NCI-H460 (cell line): ENCODE measurements around the gene FAM228B. TPM values are rescaled to one million over a fixed set of nuclear protein-coding genes. Genes with fewer than 3 reads are reported as not detected.
"Not testable (repeated sequence)": the region's sequence is repeated elsewhere in the genome, so short reads cannot be mapped to it uniquely, and the experiment has no call there.

Experiments used
- DNase-seq: peaks from one replicate; pipeline ENCODE4 v3.0.0-alpha.2; 2016; ENCODE audit warnings: low read depth; ENCODE audit errors: extremely low read depth
- total RNA-seq: library from RNA; depleted of rRNA; stranded (reverse); fragments of >200 nt; shearing (Covaris generic); gene quantifications from 2 replicates; pipeline ENCODE4 v1.2.3, GENCODE V29; 2014

FAM228B gene
- total RNA-seq, 1 experiment from 2014 or later = 2.5 TPM

GRCh38 chr2:24101992-24102391, 21.3 kb upstream of the FAM228B start:
- DNase-seq = no peak

DNA sequence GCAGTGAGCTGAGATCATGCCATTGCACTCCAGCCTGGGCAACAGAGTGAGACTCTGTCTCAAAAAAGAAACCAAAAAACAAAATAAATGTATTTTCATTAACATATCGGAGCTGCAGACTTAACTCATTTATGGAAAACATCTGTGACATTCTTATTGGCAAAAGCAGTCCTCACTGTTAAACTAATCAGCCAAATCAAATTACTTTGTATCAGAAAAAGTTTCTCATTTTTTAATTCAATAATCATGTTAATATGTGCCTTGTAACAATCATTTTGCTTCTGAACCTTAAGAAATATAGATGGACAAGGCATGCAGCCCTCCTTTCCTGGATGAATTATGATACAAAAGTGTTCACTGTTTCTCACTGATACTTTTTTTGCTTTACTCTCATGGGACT, 20.6 kb upstream of the FAM228B start:
- DNase-seq = no peak

GRCh38 chr2:24104110-24104650, 19.1 kb upstream of the FAM228B start:
- no peak for DNase-seq

DNA sequence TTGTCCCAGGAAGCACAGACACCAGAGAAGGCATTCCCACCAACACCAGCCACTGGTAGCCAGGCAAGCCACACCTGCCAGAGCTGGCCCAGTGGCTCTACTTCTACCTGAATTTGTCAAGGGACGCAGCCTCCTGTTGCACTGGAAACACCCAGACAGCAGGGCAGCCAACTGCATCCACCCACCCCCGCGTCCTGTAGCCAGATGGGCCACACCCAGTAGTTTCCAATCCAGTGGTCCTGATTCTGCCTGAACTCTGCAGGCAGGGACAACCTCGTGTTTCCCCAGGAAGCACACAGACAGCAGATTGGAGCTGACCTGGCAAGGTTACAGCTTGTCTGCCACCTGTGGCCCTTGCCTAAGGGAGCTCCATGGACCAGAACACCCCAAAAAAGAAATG, 18.4 kb upstream of the FAM228B start:
- no peak for DNase-seq

GRCh38 chr2:24105816-24106215, 17.5 kb upstream of the FAM228B start:
- DNase-seq = no peak

GRCh38 chr2:24106786-24107185, 16.5 kb upstream of the FAM228B start:
- no peak for DNase-seq

- no peak for DNase-seq
These were observed 15.9 kb upstream of the FAM228B start for GRCh38 chr2:24107336-24107735.

GRCh38 chr2:24109431-24109830, 13.8 kb upstream of the FAM228B start:
- DNase-seq = not testable (repeated sequence)

- no peak for DNase-seq
These were observed 12.5 kb upstream of the FAM228B start for GRCh38 chr2:24110660-24111303.

- DNase-seq = no peak
These were observed 11.8 kb upstream of the FAM228B start for GRCh38 chr2:24111407-24111901.

DNA sequence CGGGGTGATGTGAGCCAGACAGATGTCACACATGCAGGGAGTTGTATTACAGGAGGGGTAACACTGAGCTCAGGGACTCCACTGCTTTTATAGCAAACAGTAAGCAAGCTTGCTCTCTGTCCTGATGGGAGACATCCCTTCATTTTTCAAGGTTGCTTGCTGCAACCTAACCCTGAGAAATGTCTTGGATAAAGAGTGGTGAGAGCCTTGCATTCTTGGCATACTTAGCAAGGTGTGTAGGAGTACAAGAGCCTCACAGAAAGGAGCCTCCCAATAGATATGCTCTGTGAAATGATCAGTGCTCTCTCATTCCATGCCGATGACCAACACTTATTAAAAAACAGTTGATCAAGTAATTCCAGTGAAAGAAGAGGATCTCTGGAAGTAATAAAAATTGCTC, 8.2 kb upstream of the FAM228B start:
- no peak for DNase-seq

- DNase-seq = no peak
These were observed 5.4 kb upstream of the FAM228B start for GRCh38 chr2:24117902-24118301.

DNA sequence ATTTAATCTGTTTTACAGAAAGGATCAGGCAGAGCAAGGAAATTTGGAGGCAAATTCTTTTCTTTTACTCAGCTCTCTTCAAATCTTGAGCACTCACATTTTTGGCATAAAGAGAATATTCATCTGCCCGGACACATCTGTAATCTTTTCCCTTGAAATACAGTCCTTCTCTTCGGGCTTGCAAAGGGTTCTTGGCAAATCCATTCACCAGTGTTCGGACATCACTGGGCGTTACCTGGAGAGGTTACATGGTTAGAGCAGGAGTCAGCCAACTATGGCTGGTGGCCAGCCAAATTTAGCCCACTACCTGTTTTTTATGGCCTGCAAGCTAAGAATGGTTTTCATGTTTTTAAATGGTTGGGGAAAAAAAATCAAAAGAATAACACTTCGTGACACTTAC, 2.2 kb upstream of the FAM228B start:
- DNase-seq = no peak

- DNase-seq = no peak
These were observed 1.8 kb upstream of the FAM228B start for GRCh38 chr2:24121469-24121868.

- DNase-seq = no peak
These were observed 689 bp upstream of the FAM228B start for GRCh38 chr2:24122366-24123194.

DNA sequence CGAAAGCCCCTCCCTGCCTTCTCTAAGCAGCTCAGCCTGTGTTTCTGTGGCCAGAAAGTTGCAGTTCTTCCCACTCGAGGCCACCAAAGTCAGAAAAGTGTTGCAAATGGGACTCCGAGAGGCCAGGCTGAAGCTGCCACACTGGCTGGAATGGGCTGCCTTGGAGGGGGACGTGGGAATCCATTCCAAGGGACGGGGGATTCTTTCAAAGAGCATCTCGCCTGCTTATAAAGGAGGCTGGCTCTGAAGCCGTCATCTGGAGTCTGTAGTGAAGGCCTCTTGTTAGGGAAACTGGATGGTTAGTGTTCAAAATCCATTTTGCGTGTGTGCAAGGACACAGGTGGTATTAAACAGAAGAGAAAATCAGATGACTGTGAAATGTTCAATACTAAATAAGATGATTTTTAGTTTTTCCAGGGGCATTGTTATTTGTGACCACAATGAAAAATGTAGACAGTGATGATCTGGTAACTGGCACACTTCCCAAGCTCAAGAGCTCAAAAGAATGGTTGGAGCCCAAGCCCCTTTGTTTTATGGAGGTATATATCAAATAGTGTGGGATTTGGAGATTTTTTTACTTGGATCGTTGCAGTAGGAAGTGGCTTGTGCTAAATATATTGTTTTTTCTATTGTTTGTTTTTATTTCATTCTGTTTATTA, 782 bp downstream of the FAM228B start:
- no peak for DNase-seq

DNA sequence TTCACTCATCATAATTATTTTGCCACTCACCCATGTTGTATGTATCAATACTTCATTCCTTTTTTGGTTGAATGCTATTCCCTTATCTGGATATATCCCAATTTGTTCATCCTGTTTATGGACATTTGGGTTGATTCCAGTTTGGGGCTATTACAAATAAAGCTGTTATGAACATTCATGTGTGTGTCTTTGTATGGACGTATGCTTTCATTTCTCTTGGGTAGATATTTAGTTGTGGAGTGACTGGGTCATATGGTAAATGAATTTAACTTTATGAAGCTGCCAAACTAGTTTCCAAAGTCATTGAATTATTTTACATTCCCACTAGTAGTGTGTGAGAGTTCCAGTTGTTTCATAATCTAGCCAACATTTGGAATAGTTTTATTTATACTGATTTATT, 2.7 kb downstream of the FAM228B start:
- no peak for DNase-seq

DNA sequence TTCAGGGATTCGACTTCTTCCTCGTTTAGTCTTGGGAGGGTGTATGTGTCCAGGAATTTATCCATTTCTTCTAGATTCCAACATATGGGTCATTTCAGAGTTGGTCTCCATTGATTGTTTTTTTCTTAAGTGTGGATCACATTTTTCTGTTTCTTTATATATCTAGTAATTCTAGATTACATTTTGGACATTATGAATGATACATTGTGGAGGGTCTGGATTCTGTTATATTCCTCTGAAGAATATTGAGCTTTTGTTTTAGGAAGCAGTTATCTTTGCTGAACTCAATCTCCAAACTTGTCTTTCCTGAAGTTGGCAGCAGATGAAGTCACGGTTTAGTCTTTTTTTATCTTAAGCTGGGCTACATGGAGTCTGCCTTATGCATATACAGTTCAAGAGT, 9.3 kb downstream of the FAM228B start:
- DNase-seq = no peak

DNA sequence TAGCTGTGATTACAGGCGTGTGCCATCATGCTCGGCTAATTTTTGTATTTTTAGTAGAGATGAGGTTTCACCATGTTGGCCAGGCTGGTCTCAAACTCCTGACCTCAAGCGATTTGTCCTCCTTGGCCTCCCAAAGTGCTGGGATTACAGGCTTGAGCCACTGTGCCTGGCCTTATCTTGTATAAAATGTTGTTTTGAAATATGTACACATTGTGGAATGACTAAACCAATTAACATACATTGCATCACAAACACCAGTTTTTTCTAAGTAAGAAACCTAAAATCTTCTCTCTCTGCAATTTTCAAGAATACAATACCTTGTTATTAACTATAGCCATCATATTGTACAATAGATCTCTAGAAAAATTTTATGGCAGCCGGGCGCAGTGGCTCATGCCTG, 17.0 kb downstream of the FAM228B start:
- not testable (repeated sequence) for DNase-seq

DNA sequence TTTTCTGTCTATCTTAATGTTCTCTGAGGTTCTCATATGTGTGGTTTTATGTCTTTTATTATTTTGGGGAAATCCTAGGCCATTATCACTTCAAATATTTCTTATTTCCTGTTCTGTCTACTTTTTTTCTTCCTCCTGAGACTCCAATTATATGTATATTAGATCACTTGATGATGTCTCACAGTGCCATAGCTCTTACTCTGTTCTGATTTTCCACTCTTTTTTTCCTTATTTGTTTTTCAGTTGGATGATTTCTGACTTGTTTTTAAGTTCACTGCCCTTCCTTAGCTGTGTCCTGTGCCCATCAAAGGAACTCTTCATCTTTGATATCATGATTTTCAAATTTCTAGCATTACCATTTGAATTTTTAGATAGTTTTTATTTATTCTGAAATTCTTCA, 24.1 kb downstream of the FAM228B start:
- no peak for DNase-seq
